Embryonic facial prominence (tissue), 1 donor: ENCODE measurements around the gene DCBLD2.
"Not testable (repeated sequence)": the region's sequence is repeated elsewhere in the genome, so short reads cannot be mapped to it uniquely, and the experiment has no call there.

ENCODE experiments used
- DNase-seq: peaks from one replicate; pipeline ENCODE4 v3.0.0-alpha.2; 2016; ENCODE audit errors: extremely low spot score

The DCBLD2 gene

GRCh38 chr3:98890965-98891910, 10.3 kb downstream of the DCBLD2 start:
- DNase-seq = no peak

- no peak for DNase-seq
Measured at GRCh38 chr3:98890181-98890835, 11.2 kb downstream of the DCBLD2 start.

DNA sequence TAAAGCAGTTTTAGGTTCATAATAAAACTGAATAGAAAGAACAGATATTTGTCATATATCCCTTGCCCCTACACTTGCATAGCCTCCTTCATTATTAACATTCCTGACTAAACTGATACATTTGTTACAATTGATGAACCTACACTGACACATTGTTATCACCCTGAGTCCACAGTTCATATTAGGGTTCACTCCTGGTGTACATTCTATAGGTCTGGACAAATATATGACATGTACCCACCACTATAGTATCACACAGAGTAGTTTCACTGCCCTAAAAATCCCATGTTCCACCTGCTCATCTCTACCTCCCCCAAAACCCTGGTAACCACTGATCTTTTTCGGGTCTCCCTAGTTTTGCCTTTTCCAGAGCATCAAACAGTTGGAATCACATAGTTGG, 13.8 kb downstream of the DCBLD2 start:
- DNase-seq = no peak

GRCh38 chr3:98886525-98886924, 15.0 kb downstream of the DCBLD2 start:
- no peak for DNase-seq

GRCh38 chr3:98885851-98886250, 15.6 kb downstream of the DCBLD2 start:
- DNase-seq = no peak

DNA sequence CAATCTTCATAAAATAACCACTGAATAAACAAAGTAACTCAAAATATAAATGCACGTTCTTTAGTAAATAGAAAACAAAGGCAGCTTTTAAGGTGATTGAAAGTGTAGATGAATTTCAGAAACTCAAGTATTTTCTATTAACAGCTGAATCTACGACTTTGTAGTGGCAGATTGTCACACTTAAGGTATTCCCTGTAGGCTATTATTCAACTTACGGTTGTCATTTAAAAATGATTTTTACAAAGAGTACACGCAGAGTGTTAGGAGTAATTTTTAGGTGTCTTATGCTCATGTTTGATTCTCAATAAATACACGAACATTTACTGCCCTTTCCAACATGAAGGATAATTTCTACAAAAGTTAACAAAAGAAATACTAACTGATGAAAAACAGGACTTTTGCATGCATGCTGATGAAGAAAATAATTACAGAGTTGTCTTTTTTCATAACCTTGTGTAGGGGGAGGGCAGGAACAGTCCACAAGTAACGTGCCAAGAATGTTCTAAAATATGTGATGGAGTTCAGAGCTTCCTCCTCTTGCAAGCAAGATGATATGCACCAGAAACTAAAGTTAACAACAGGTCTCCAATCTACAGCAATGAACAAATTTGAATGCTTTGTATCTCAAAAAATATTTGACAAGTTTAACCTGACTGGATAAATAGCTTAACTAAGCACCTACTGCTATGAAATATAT, 16.7 kb downstream of the DCBLD2 start:
- no peak for DNase-seq

- DNase-seq = not testable (repeated sequence)
Measured at GRCh38 chr3:98882614-98883333, 18.7 kb downstream of the DCBLD2 start.

GRCh38 chr3:98877132-98877531, 24.4 kb downstream of the DCBLD2 start:
- DNase-seq = no peak

- no peak for DNase-seq
Measured at GRCh38 chr3:98875535-98875934, 26.0 kb downstream of the DCBLD2 start.

- no peak for DNase-seq
Measured at GRCh38 chr3:98874602-98875249, 26.8 kb downstream of the DCBLD2 start.

- no peak for DNase-seq
Measured at GRCh38 chr3:98869391-98869790, 32.1 kb downstream of the DCBLD2 start.

GRCh38 chr3:98857971-98858370, 43.5 kb downstream of the DCBLD2 start:
- not testable (repeated sequence) for DNase-seq

DNA sequence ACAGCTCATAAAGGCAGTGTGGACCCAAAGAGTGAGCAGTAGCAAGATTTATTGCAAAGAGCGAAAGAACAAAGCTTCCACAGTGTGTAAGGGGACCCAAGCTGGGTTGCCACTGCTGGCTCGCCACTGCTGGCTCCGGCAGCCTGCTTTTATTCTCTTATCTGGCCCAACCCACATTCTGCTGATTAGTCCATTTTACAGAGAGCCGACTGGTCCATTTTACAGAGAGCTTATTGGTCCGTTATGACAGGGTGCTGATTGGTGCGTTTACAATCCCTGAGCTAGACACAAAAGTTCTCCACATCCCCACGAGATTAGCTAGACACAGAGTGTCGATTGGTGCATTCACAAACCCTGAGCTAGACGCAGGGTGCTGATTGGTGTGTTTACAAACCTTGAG, 44.2 kb downstream of the DCBLD2 start:
- not testable (repeated sequence) for DNase-seq

- DNase-seq = no peak
Measured at GRCh38 chr3:98856724-98857123, 44.8 kb downstream of the DCBLD2 start.

- peak; percentile 12 for DNase-seq
Measured at GRCh38 chr3:98855806-98856400, 45.6 kb downstream of the DCBLD2 start.

DNA sequence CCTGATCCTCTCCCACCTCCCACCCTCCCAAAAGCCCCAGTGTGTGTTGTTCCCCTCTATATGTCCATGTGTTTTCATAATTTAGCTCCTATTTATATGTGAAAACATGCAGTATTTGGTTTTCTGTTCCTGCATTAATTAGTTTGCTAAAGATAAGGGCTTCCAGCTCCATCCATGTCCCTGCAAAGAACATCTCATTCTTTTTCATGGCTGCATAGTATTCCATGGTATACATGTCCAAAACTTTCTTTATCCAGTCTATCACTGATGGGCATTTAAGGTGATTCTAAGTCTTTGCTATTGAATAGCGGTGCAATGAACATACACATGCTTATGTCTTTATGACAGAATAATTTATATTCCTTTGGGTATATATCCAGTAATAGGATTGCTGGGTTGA, 53.4 kb downstream of the DCBLD2 start:
- no peak for DNase-seq

DNA sequence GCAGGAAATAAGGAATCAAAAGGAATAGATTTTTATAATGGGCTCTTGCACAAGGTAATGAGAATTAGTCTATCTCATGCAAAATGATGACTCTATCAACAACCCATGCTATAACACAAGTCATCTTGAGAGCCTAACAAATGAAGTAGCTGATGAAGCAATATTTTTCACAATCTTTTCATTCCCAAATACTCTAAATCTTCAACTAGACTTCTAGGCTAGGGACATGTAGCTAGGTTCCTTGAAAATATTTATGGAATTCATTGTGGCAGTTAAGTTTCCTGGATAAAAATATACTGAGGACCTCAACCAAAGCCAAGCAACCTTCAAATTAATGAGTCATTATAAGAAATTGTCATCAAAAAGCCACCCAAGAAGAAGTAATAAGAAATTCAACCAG, 55.4 kb downstream of the DCBLD2 start:
- DNase-seq = no peak

GRCh38 chr3:98843266-98843959, 58.1 kb downstream of the DCBLD2 start:
- DNase-seq = no peak

DNA sequence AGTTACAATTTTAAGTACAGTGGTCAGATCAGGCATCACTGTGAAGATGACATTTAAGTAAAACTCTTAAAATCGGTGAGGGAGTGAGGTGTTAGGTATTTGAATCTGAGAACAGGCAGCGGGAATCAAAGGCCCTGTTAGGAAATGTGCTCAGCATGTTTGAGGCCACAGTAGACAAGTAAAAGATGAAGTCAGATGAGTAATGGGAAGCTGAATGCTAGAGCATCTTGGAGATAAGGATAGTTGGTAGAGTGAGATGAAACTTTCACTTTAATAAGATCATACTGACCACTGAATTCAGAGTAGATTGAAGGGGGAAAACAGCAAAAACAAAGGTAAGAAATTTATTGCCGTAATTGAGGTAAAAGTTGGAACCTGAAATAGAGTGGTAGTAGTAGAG, 61.6 kb downstream of the DCBLD2 start:
- DNase-seq = no peak

GRCh38 chr3:98831060-98831459, 70.4 kb downstream of the DCBLD2 start:
- not testable (repeated sequence) for DNase-seq
